GM23338 (cell line): ENCODE measurements around the gene CSN3. TPM values are rescaled to one million over a fixed set of nuclear protein-coding genes. Genes with fewer than 3 reads are reported as not detected.
"Not testable (repeated sequence)": the region's sequence is repeated elsewhere in the genome, so short reads cannot be mapped to it uniquely, and the experiment has no call there.

Source experiments
- ATAC-seq: fragments of 200-7000 bp; cut with Tn5 transposase; 3 replicates; pipeline ENCODE4 v1.9.1; 2020
- DNase-seq: peaks from one replicate; pipeline ENCODE4 v3.0.0-alpha.2; 2015; ENCODE audit warnings: low spot score
- H2AFZ ChIP-seq: fragments of 200-600 bp; sonication (generic); 2 replicates; pipeline ENCODE4 v1.8.0; 2016; ENCODE audit warnings: antibody characterized with exemption, mild to moderate bottlenecking, moderate library complexity
- H3F3A ChIP-seq: fragments of 200-600 bp; sonication (generic); replicated peaks from 2 replicates; pipeline ENCODE4 v1.8.0; 2017; ENCODE audit warnings: antibody characterized with exemption, mixed run types, low read depth
- H3K27ac ChIP-seq: fragments of 200-600 bp; sonication (generic); 2 replicates; pipeline ENCODE4 v1.6.1; 2016; ENCODE audit warnings: low read depth
- H3K27me3 ChIP-seq: fragments of 200-600 bp; sonication (generic); 2 replicates; pipeline ENCODE4 v1.8.0; 2016; ENCODE audit warnings: mild to moderate bottlenecking, mixed run types, moderate library complexity; ENCODE audit not compliant: insufficient read depth
- H3K36me3 ChIP-seq: fragments of 200-600 bp; sonication (generic); 2 replicates; pipeline ENCODE4 v1.8.0; 2016; ENCODE audit warnings: mild to moderate bottlenecking; ENCODE audit not compliant: insufficient read depth
- H3K4me1 ChIP-seq: fragments of 200-600 bp; sonication (generic); 2 replicates; pipeline ENCODE4 v1.8.0; 2016; ENCODE audit warnings: mild to moderate bottlenecking, moderate library complexity; ENCODE audit not compliant: insufficient read depth
- H3K4me2 ChIP-seq: fragments of 200-600 bp; sonication (generic); 2 replicates; pipeline ENCODE4 v1.7.1; 2017; ENCODE audit warnings: mixed run types
- H3K4me3 ChIP-seq: fragments of 200-600 bp; sonication (generic); 2 replicates; pipeline ENCODE4 v1.6.1; 2016; ENCODE audit warnings: mixed run types
- H3K79me2 ChIP-seq: fragments of 200-600 bp; sonication (generic); replicated peaks from 2 replicates; pipeline ENCODE4 v1.8.0; 2017; ENCODE audit warnings: mild to moderate bottlenecking; ENCODE audit not compliant: insufficient read depth
- H3K9me2 ChIP-seq: fragments of 200-600 bp; sonication (generic); 2 replicates; pipeline ENCODE4 v1.8.0; 2017; ENCODE audit not compliant: insufficient read depth
- H4K20me1 ChIP-seq: fragments of 200-600 bp; sonication (generic); replicated peaks from 2 replicates; pipeline ENCODE4 v1.8.0; 2017; ENCODE audit warnings: mild to moderate bottlenecking; ENCODE audit not compliant: insufficient read depth
- H3K27ac Mint-ChIP-seq: 2 replicates; pipeline ENCODE4 v1.8.0; 2020; ENCODE audit warnings: inconsistent platforms, mild to moderate bottlenecking, moderate library complexity, mixed read lengths
- H3K27me3 Mint-ChIP-seq: 3 replicates; pipeline ENCODE4 v1.8.0; 2022; ENCODE audit warnings: low read depth, mild to moderate bottlenecking, moderate library complexity, mixed read lengths, inconsistent platforms; ENCODE audit not compliant: insufficient read depth, poor library complexity
- H3K36me3 Mint-ChIP-seq: 3 replicates; pipeline ENCODE4 v1.8.0; 2021; ENCODE audit warnings: low read depth, mild to moderate bottlenecking, inconsistent platforms, moderate library complexity, mixed read lengths
- H3K4me1 Mint-ChIP-seq: 3 replicates; pipeline ENCODE4 v1.8.0; 2020; ENCODE audit warnings: mild to moderate bottlenecking, inconsistent platforms, mixed read lengths
- H3K4me3 Mint-ChIP-seq: 3 replicates; pipeline ENCODE4 v1.8.0; 2021; ENCODE audit warnings: moderate library complexity, mild to moderate bottlenecking, inconsistent platforms, mixed read lengths
- H3K9me3 Mint-ChIP-seq: 3 replicates; pipeline ENCODE4 v1.8.0; 2020; ENCODE audit warnings: moderate library complexity, mild to moderate bottlenecking, inconsistent platforms, mixed read lengths
- CREB1 ChIP-seq: fragments of 250-450 bp; sonication (Bioruptor Pico); IDR thresholded peaks from 2 replicates; pipeline ENCODE4 v1.5.0; 2020; ENCODE audit warnings: low read depth, mild to moderate bottlenecking, moderate library complexity
- NANOG ChIP-seq: IDR thresholded peaks from 2 replicates; pipeline ENCODE4 v1.6.1; 2016; ENCODE audit warnings: antibody characterized with exemption, borderline replicate concordance
- POLR2AphosphoS5 ChIP-seq: IDR thresholded peaks from 2 replicates; pipeline ENCODE4 v1.6.1; 2016; ENCODE audit warnings: antibody characterized with exemption, low read depth
- REST ChIP-seq: IDR thresholded peaks from one replicate; pipeline ENCODE4 v1.6.1; 2018; ENCODE audit warnings: antibody characterized with exemption; ENCODE audit not compliant: unreplicated experiment
- STAT1 ChIP-seq: IDR thresholded peaks from one replicate; pipeline ENCODE4 v1.6.1; 2016; ENCODE audit warnings: antibody characterized with exemption; ENCODE audit not compliant: unreplicated experiment
- ZNF331 ChIP-seq: fragments of 250-450 bp; sonication (Bioruptor Pico); IDR thresholded peaks from 2 replicates; pipeline ENCODE4 v1.5.0; 2020; ENCODE audit warnings: low read depth, mild to moderate bottlenecking, moderate library complexity
- long read RNA-seq: library from polyadenylated mRNA; unstranded; transcript quantifications from one replicate; pipeline ENCODE4 v2.0.0, GENCODE V29; 2020; ENCODE audit not compliant: unreplicated experiment
- polyA plus RNA-seq: library from polyadenylated mRNA; unstranded; fragments of >200 nt; fragmentation: Nextera tagmentation; extraction: Ambion mirVana; gene quantifications from 2 replicates; pipeline ENCODE4 v1.2.1, GENCODE V29; 2016
- total RNA-seq: library from RNA; depleted of rRNA; stranded (reverse); fragments of >200 nt; shearing (Covaris generic); gene quantifications from 2 replicates; pipeline ENCODE4 v1.2.3, GENCODE V29; 2014; rRNA removed
- TF ChIP-seq, protein P1 (sequence below): fragments of 250-450 bp; sonication (Bioruptor Pico); IDR thresholded peaks from 2 replicates; pipeline ENCODE4 v1.5.0; 2020; ENCODE audit warnings: mild to moderate bottlenecking, moderate library complexity
- TF ChIP-seq, protein P2 (sequence below): IDR thresholded peaks from 2 replicates; pipeline ENCODE4 v1.6.1; 2016; ENCODE audit warnings: antibody characterized with exemption
- TF ChIP-seq, protein P3 (sequence below), 2 experiments: fragments of 200-600 bp in 1 of 2; sonication (generic) in 1 of 2; conservative IDR thresholded peaks; 2 replicates each; pipeline versions ENCODE4 v1.5.1 to v1.6.1; 2016 to 2017; ENCODE audit warnings: antibody characterized with exemption in 2 of 2, low read depth in 2 of 2, mild to moderate bottlenecking in 2 of 2, moderate library complexity in 1 of 2

The CSN3 gene, protein sequence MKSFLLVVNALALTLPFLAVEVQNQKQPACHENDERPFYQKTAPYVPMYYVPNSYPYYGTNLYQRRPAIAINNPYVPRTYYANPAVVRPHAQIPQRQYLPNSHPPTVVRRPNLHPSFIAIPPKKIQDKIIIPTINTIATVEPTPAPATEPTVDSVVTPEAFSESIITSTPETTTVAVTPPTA
- total RNA-seq (not detected in 2 replicates), polyA plus RNA-seq (not detected in 2 replicates)
- long read RNA-seq = 0 reads

DNA sequence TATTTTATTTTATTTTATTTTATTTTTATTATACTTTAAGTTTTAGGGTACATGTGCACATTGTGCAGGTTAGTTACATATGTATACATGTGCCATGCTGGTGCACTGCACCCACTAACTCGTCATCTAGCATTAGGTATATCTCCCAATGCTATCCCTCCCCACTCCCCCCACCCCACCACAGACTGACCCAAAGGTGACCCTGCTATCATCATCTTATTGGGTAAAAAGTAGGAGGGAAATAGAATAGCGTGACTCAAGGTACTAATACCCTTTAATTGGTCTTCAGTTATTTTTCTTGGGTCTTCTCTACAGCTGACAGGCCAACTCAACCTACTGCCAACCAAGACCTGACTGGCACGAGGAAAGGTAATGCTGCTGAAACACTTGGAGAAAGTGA, at the start of gene CSN3:
CSN3 (plus strand) TSS at position 301 of the 400 bp plus-strand sequence. CDS start 2,223 bp downstream, outside the sequence.
- not testable (repeated sequence) for H2AFZ ChIP-seq, H3K27me3 ChIP-seq, H3K79me2 ChIP-seq, H3K9me3 Mint-ChIP-seq, H3K4me3 Mint-ChIP-seq, H3K36me3 ChIP-seq, H3K36me3 Mint-ChIP-seq, H3K27ac Mint-ChIP-seq, H3K27ac ChIP-seq, H3K9me2 ChIP-seq, H3K4me1 ChIP-seq, H3K4me2 ChIP-seq, H3K4me1 Mint-ChIP-seq, DNase-seq, H3F3A ChIP-seq, H3K27me3 Mint-ChIP-seq, H4K20me1 ChIP-seq, H3K4me3 ChIP-seq, ATAC-seq

DNA sequence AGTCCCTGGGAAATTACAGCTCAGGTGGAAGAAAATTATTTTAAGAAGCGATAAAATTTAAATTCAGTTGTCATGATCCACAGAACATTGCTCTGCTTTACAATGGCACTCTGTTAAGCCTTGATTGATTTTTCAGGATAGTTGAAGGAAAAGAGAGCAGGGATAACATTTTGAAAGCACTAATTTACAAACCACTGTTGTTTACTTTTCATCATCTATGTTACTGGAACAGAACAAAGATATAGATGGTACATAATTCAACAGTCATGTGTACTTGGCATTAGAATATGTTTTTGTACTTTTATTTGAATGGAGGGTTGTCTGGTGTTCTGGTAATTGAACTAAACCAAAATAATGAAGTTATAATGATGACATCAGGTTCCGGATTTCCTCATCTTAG, 49.5 kb upstream of the CSN3 start:
- H3K4me3 Mint-ChIP-seq = no peak overlapping the region
- no peaks in the 10 kb centered on the region for H3K36me3 Mint-ChIP-seq
- no peaks in the 10 kb centered on the region for H3K36me3 ChIP-seq
- H3K9me3 Mint-ChIP-seq = no peaks in the 10 kb centered on the region; the same call in 2 of the 3 replicates
- H3K4me3 ChIP-seq = no peak overlapping the region
- no peaks in the 10 kb centered on the region for H3K9me2 ChIP-seq
- H4K20me1 ChIP-seq = no peaks in the 10 kb centered on the region
- no peaks in the 10 kb centered on the region for H3K27me3 ChIP-seq
- no peaks in the 10 kb centered on the region for H3K79me2 ChIP-seq
- peaks cover 3% of the 10 kb centered on the region; the same call in 1 of the 2 replicates for H3K4me1 ChIP-seq
- H3K27ac Mint-ChIP-seq = no peak overlapping the region
- no peak overlapping the region for H2AFZ ChIP-seq
- H3K4me1 Mint-ChIP-seq = peaks cover 8% of the 10 kb centered on the region; the same call in 2 of the 3 replicates
- no peak overlapping the region for H3K4me2 ChIP-seq
- DNase-seq (no peak), ATAC-seq (no peak)
- H3K27ac ChIP-seq = no peak overlapping the region
- H3K27me3 Mint-ChIP-seq = peaks cover 3% of the 10 kb centered on the region
- H3F3A ChIP-seq = no peaks in the 10 kb centered on the region
- TF ChIP-seq ZNF331 = no peak
- TF ChIP-seq, protein P1, sequence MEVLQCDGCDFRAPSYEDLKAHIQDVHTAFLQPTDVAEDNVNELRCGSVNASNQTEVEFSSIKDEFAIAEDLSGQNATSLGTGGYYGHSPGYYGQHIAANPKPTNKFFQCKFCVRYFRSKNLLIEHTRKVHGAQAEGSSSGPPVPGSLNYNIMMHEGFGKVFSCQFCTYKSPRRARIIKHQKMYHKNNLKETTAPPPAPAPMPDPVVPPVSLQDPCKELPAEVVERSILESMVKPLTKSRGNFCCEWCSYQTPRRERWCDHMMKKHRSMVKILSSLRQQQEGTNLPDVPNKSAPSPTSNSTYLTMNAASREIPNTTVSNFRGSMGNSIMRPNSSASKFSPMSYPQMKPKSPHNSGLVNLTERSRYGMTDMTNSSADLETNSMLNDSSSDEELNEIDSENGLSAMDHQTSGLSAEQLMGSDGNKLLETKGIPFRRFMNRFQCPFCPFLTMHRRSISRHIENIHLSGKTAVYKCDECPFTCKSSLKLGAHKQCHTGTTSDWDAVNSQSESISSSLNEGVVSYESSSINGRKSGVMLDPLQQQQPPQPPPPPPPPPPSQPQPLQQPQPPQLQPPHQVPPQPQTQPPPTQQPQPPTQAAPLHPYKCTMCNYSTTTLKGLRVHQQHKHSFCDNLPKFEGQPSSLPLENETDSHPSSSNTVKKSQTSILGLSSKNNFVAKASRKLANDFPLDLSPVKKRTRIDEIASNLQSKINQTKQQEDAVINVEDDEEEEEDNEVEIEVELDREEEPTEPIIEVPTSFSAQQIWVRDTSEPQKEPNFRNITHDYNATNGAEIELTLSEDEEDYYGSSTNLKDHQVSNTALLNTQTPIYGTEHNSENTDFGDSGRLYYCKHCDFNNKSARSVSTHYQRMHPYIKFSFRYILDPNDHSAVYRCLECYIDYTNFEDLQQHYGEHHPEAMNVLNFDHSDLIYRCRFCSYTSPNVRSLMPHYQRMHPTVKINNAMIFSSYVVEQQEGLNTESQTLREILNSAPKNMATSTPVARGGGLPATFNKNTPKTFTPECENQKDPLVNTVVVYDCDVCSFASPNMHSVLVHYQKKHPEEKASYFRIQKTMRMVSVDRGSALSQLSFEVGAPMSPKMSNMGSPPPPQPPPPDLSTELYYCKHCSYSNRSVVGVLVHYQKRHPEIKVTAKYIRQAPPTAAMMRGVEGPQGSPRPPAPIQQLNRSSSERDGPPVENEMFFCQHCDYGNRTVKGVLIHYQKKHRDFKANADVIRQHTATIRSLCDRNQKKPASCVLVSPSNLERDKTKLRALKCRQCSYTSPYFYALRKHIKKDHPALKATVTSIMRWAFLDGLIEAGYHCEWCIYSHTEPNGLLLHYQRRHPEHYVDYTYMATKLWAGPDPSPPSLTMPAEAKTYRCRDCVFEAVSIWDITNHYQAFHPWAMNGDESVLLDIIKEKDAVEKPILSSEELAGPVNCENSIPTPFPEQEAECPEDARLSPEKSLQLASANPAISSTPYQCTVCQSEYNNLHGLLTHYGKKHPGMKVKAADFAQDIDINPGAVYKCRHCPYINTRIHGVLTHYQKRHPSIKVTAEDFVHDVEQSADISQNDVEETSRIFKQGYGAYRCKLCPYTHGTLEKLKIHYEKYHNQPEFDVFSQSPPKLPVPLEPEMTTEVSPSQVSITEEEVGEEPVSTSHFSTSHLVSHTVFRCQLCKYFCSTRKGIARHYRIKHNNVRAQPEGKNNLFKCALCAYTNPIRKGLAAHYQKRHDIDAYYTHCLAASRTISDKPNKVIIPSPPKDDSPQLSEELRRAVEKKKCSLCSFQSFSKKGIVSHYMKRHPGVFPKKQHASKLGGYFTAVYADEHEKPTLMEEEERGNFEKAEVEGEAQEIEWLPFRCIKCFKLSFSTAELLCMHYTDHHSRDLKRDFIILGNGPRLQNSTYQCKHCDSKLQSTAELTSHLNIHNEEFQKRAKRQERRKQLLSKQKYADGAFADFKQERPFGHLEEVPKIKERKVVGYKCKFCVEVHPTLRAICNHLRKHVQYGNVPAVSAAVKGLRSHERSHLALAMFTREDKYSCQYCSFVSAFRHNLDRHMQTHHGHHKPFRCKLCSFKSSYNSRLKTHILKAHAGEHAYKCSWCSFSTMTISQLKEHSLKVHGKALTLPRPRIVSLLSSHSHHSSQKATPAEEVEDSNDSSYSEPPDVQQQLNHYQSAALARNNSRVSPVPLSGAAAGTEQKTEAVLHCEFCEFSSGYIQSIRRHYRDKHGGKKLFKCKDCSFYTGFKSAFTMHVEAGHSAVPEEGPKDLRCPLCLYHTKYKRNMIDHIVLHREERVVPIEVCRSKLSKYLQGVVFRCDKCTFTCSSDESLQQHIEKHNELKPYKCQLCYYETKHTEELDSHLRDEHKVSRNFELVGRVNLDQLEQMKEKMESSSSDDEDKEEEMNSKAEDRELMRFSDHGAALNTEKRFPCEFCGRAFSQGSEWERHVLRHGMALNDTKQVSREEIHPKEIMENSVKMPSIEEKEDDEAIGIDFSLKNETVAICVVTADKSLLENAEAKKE (CRISPR knock-in tag) = no peak
- no peak for TF ChIP-seq CREB1 (CRISPR knock-in tag)
- TF ChIP-seq, protein P2, sequence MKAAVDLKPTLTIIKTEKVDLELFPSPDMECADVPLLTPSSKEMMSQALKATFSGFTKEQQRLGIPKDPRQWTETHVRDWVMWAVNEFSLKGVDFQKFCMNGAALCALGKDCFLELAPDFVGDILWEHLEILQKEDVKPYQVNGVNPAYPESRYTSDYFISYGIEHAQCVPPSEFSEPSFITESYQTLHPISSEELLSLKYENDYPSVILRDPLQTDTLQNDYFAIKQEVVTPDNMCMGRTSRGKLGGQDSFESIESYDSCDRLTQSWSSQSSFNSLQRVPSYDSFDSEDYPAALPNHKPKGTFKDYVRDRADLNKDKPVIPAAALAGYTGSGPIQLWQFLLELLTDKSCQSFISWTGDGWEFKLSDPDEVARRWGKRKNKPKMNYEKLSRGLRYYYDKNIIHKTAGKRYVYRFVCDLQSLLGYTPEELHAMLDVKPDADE = no peak
- no peak for TF ChIP-seq NANOG
- no peak for TF ChIP-seq POLR2AphosphoS5
- no peak for TF ChIP-seq REST
- TF ChIP-seq STAT1 = no peak
- TF ChIP-seq, protein P3, sequence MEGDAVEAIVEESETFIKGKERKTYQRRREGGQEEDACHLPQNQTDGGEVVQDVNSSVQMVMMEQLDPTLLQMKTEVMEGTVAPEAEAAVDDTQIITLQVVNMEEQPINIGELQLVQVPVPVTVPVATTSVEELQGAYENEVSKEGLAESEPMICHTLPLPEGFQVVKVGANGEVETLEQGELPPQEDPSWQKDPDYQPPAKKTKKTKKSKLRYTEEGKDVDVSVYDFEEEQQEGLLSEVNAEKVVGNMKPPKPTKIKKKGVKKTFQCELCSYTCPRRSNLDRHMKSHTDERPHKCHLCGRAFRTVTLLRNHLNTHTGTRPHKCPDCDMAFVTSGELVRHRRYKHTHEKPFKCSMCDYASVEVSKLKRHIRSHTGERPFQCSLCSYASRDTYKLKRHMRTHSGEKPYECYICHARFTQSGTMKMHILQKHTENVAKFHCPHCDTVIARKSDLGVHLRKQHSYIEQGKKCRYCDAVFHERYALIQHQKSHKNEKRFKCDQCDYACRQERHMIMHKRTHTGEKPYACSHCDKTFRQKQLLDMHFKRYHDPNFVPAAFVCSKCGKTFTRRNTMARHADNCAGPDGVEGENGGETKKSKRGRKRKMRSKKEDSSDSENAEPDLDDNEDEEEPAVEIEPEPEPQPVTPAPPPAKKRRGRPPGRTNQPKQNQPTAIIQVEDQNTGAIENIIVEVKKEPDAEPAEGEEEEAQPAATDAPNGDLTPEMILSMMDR (conservative IDR thresholded peaks at IDR 0.05; ENCODE audit: low read depth in 2 of 2) = no peak
